A549 (cell line): Measurements from ENCODE around the gene NOS1. TPM values are rescaled to one million over a fixed set of nuclear protein-coding genes. Genes with fewer than 3 reads are reported as not detected.

Source experiments
- ATAC-seq, 2 experiments: fragments of 200-7000 bp in 1 of 2; fragments of >200 bp in 1 of 2; cut with Nextera tagmentation in 1 of 2; cut with Tn5 transposase in 1 of 2; 3 replicates each; pipeline versions ENCODE4 v1.8.0 to v1.9.1; 2018 to 2020; ENCODE audit warnings: mild to moderate bottlenecking in 1 of 2, moderate library complexity in 1 of 2
- CTCF ChIA-PET: fragments of 300-600 bp; sonication (Branson Sonifier 250); formaldehyde crosslinking; extraction: SDS; loops from one replicate; lab custom pipeline; 2021; ENCODE audit warnings: antibody characterized with exemption, inconsistent platforms; lab: Yijun Ruan, JAX
- POLR2A ChIA-PET: fragments of 350-600 bp; formaldehyde crosslinking; extraction: SDS; loops from one replicate; lab custom pipeline; 2021; ENCODE audit warnings: antibody characterized with exemption, inconsistent platforms; lab: Yijun Ruan, JAX
- DNase-seq, 2 experiments: peaks; one replicate each; pipeline versions ENCODE4 v3.0.0 to v3.0.0-alpha.2; 2011 to 2016; ENCODE audit warnings: low read depth in 1 of 2, low spot score in 1 of 2
- FAIRE-seq: peaks from 2 replicates; lab custom pipeline; 2011; peaks lifted over from hg19 to GRCh38; lab: Jason Lieb, UNC
- H3K27ac ChIP-seq, 2 experiments: fragments of >200 bp; sonication (Bioruptor Twin); formaldehyde crosslinking; 3 replicates each; pipeline ENCODE4 v1.5.1; 2016 to 2017
- H3K4me1 ChIP-seq: fragments of >200 bp; sonication (Bioruptor Twin); formaldehyde crosslinking; 3 replicates; pipeline ENCODE4 v1.6.1; 2016
- H3K4me2 ChIP-seq: fragments of >200 bp; sonication (Bioruptor Twin); formaldehyde crosslinking; 3 replicates; pipeline ENCODE4 v1.6.1; 2016
- H3K4me3 ChIP-seq: fragments of >200 bp; sonication (Bioruptor Twin); formaldehyde crosslinking; 3 replicates; pipeline ENCODE4 v1.5.1; 2016
- H3K9me3 ChIP-seq: fragments of >200 bp; sonication (Bioruptor Twin); formaldehyde crosslinking; 3 replicates; pipeline ENCODE4 v1.6.1; 2016
- BHLHE40 ChIP-seq: IDR thresholded peaks from 2 replicates; pipeline ENCODE4 v1.6.1; 2012; ENCODE audit warnings: low read depth, low read length, inconsistent platforms
- CHD4 ChIP-seq: fragments of 200-600 bp; sonication (generic); IDR thresholded peaks from 2 replicates; pipeline ENCODE4 v1.6.1; 2016; ENCODE audit warnings: antibody characterized with exemption, mild to moderate bottlenecking, borderline replicate concordance
- E2F6 ChIP-seq: IDR thresholded peaks from 2 replicates; pipeline ENCODE4 v1.6.1; 2012; ENCODE audit warnings: low read depth, borderline replicate concordance
- FOSB ChIP-seq: fragments of 250-450 bp; sonication (Bioruptor Pico); IDR thresholded peaks from 2 replicates; pipeline ENCODE4 v1.5.0; 2020; ENCODE audit warnings: mild to moderate bottlenecking, moderate library complexity
- GATA3 ChIP-seq: IDR thresholded peaks from 2 replicates; pipeline ENCODE4 v1.6.1; 2012; ENCODE audit warnings: borderline replicate concordance
- HEYL ChIP-seq: fragments of 250-450 bp; sonication (Bioruptor Pico); IDR thresholded peaks from 2 replicates; pipeline ENCODE4 v1.8.0; 2021; ENCODE audit warnings: mild to moderate bottlenecking, moderate library complexity
- JUN ChIP-seq, 2 experiments: fragments of >200 bp; sonication (Bioruptor Twin); formaldehyde crosslinking; IDR thresholded peaks; 2 replicates in 1 of 2; 3 replicates in 1 of 2; pipeline ENCODE4 v1.6.1; 2016 to 2017
- JUNB ChIP-seq: fragments of >200 bp; sonication (Bioruptor Twin); formaldehyde crosslinking; IDR thresholded peaks from 2 replicates; pipeline ENCODE4 v1.6.1; 2016
- KDM1A ChIP-seq: fragments of 200-600 bp; sonication (generic); IDR thresholded peaks from 2 replicates; pipeline ENCODE4 v1.6.1; 2016; ENCODE audit warnings: low read depth, mild to moderate bottlenecking
- MAFK ChIP-seq: fragments of 450-650 bp; IDR thresholded peaks from 2 replicates; pipeline ENCODE4 v1.6.1; 2014; ENCODE audit not compliant: partially characterized antibody
- MYC ChIP-seq: IDR thresholded peaks from 2 replicates; pipeline ENCODE4 v1.6.1; 2012; ENCODE audit warnings: mild to moderate bottlenecking, inconsistent platforms, low read length, improper control_type of control experiment, borderline replicate concordance
- NR3C1 ChIP-seq: fragments of >200 bp; sonication (Bioruptor Twin); formaldehyde crosslinking; IDR thresholded peaks from 3 replicates; pipeline ENCODE4 v1.6.1; 2017
- PHF8 ChIP-seq: fragments of 200-600 bp; sonication (generic); IDR thresholded peaks from 2 replicates; pipeline ENCODE4 v1.6.1; 2016; ENCODE audit warnings: low read depth, mild to moderate bottlenecking, antibody characterized with exemption, moderate library complexity, borderline replicate concordance
- POLR2A ChIP-seq: IDR thresholded peaks from 2 replicates; pipeline ENCODE4 v1.6.1; 2012; ENCODE audit warnings: mild to moderate bottlenecking, low read length
- RAD21 ChIP-seq, 2 experiments: fragments of >200 bp in 1 of 2; sonication (Bioruptor Twin) in 1 of 2; formaldehyde crosslinking in 1 of 2; IDR thresholded peaks in 1 of 2; conservative IDR thresholded peaks in 1 of 2; 2 replicates in 1 of 2; 3 replicates in 1 of 2; pipeline ENCODE4 v1.6.1; 2012 to 2018; ENCODE audit warnings: inconsistent platforms in 1 of 2
- RCOR1 ChIP-seq: fragments of 150-350 bp; IDR thresholded peaks from 2 replicates; pipeline ENCODE4 v1.6.1; 2014; ENCODE audit warnings: antibody characterized with exemption, low read length, low read depth
- RFX5 ChIP-seq: fragments of 450-650 bp; IDR thresholded peaks from 2 replicates; pipeline ENCODE4 v1.7.1; 2014; ENCODE audit warnings: antibody characterized with exemption, mild to moderate bottlenecking, moderate library complexity
- SMC3 ChIP-seq: fragments of >200 bp; sonication (Bioruptor Twin); formaldehyde crosslinking; IDR thresholded peaks from 3 replicates; pipeline ENCODE4 v1.6.1; 2018; ENCODE audit warnings: inconsistent platforms
- USF2 ChIP-seq: fragments of 450-650 bp; IDR thresholded peaks from 2 replicates; pipeline ENCODE4 v1.6.1; 2014; ENCODE audit warnings: antibody characterized with exemption
- ZC3H11A ChIP-seq: fragments of 450-650 bp; IDR thresholded peaks from 2 replicates; pipeline ENCODE4 v1.6.1; 2014; ENCODE audit warnings: antibody characterized with exemption, mild to moderate bottlenecking
- ZFP36 ChIP-seq: fragments of 450-650 bp; IDR thresholded peaks from 2 replicates; pipeline ENCODE4 v1.6.1; 2014; ENCODE audit warnings: borderline replicate concordance; ENCODE audit not compliant: partially characterized antibody
- ZSCAN20 ChIP-seq: fragments of 250-450 bp; sonication (Bioruptor Pico); IDR thresholded peaks from 2 replicates; pipeline ENCODE4 v1.8.0; 2022; ENCODE audit warnings: mild to moderate bottlenecking, moderate library complexity
- WGBS: methylation state at CpG from one replicate; pipeline ENCODE4 v1.1.6; 2017; ENCODE audit errors: missing lambda C conversion rate; 5-methylcytosine and 5-hydroxymethylcytosine counted together
- polyA plus RNA-seq, 4 experiments: library from polyadenylated mRNA; depleted of rRNA in 3 of 4; stranded (reverse); fragments of >200 nt; fragmentation: RNase III in 1 of 4; extraction: RNeasy Plus Mini Kit Qiagen cat#74134 plus additional on column Dnase treatment in 1 of 4; gene quantifications; 2 replicates in 3 of 4; 3 replicates in 1 of 4; pipeline ENCODE4 v1.2.3, GENCODE V29; 2011 to 2017
- TF ChIP-seq, protein P1 (sequence below): fragments of 250-450 bp; sonication (Bioruptor Pico); IDR thresholded peaks from 2 replicates; pipeline ENCODE4 v1.5.0; 2021; ENCODE audit warnings: mild to moderate bottlenecking, moderate library complexity, borderline replicate concordance
- TF ChIP-seq, protein P2 (sequence below): IDR thresholded peaks from 2 replicates; pipeline ENCODE4 v1.6.1; 2012

Gene NOS1
- polyA plus RNA-seq, 2 of the 4 experiments (the other 2 are of a cell fraction), result 0.10 to 0.39 TPM

- FAIRE-seq, result no peak
- Histone ChIP-seq H3K4me1 (0 out of 3 replicates have a peak, but pooled peaks cover 3% of the 10 kb centered on the region), H3K27ac (no peak overlapping the region), H3K4me2 (no peak overlapping the region), H3K4me3 (no peak overlapping the region), H3K9me3 (no peaks in the 10 kb centered on the region)
- TF ChIP-seq E2F6 (no peak), RAD21 (conservative IDR thresholded peaks at IDR 0.05 in 1 of 2, IDR thresholded peaks at IDR 0.05 in 1 of 2) (no peak), GATA3 (no peak), POLR2A (no peak), HEYL (CRISPR knock-in tag) (no peak), PHF8 (no peak), BHLHE40 (no peak), RCOR1 (no peak), MAFK (no peak), NR3C1 (no peak), JUNB (no peak), JUN (IDR thresholded peaks at IDR 0.05) (no peak), FOSB (no peak)
- TF ChIP-seq, protein P1, sequence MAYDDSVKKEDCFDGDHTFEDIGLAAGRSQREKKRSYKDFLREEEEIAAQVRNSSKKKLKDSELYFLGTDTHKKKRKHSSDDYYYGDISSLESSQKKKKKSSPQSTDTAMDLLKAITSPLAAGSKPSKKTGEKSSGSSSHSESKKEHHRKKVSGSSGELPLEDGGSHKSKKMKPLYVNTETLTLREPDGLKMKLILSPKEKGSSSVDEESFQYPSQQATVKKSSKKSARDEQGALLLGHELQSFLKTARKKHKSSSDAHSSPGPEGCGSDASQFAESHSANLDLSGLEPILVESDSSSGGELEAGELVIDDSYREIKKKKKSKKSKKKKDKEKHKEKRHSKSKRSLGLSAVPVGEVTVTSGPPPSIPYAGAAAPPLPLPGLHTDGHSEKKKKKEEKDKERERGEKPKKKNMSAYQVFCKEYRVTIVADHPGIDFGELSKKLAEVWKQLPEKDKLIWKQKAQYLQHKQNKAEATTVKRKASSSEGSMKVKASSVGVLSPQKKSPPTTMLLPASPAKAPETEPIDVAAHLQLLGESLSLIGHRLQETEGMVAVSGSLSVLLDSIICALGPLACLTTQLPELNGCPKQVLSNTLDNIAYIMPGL (CRISPR knock-in tag), result no peak
- TF ChIP-seq, protein P2, sequence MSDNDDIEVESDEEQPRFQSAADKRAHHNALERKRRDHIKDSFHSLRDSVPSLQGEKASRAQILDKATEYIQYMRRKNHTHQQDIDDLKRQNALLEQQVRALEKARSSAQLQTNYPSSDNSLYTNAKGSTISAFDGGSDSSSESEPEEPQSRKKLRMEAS, result no peak
- CTCF ChIA-PET, result interaction anchor here (1.0 to 14.7 kb wide), 7 partner anchors 10 to 488 kb away, joined by 4 to 315 read pairs (median 5); no protein-coding TSS in a partner anchor
- 80% methylated on average over 12 of the region's 12 CpGs for WGBS
- POLR2A ChIA-PET, result no interaction called here
- no peak for DNase-seq
- no peak for ATAC-seq
Measured at GRCh38 chr12:117362391-117362790, 965 bp upstream of the NOS1 start.

DNA sequence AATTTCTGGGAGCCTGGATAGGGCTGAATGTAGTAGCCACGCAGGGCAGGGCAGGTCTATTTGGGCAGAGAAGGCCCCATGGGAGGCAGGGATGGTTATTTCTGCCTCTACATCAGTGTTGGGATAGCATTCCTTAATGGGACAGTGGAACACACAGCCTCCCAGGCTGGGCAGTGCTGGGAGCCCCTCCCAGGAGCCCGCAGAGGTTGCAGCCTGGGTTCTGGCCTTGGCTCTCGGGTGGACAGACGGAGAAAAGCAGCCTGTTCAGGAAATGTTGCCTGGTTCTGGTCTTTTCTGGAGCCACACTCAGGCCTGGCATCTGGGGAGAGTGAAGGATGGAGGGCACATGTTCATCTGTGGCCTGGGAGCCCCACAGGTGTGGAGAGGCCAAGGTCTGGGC is 479 bp upstream of the NOS1 start:
- 84% methylated on average over 4 of the region's 4 CpGs for WGBS
- no peak for DNase-seq
- Histone ChIP-seq H3K9me3 (no peaks in the 10 kb centered on the region), H3K4me1 (0 out of 3 replicates have a peak, but pooled peaks cover 3% of the 10 kb centered on the region), H3K4me2 (no peak overlapping the region), H3K4me3 (no peak overlapping the region), H3K27ac (no peak overlapping the region)
- no peak for FAIRE-seq
- ChIA-PET POLR2A (no interaction called here), CTCF (interaction anchor here (0.6 to 2.1 kb wide), 4 partner anchors 125 to 512 kb away, joined by 3 to 15 read pairs (median 4); no protein-coding TSS in a partner anchor)
- TF ChIP-seq ZSCAN20 (CRISPR knock-in tag), result no peak
- TF ChIP-seq MYC, result no peak
- no peak for TF ChIP-seq USF2
- no peak for TF ChIP-seq JUNB
- no peak for TF ChIP-seq BHLHE40
- TF ChIP-seq ZFP36, result no peak
- TF ChIP-seq SMC3, result no peak
- TF ChIP-seq RFX5, result no peak
- TF ChIP-seq ZC3H11A, result no peak
- TF ChIP-seq CHD4, result no peak
- TF ChIP-seq KDM1A, result no peak
- ATAC-seq, result no peak
